ENCODE measurements around the gene POLA1. TPM values are rescaled to one million over a fixed set of nuclear protein-coding genes. Genes with fewer than 3 reads are reported as not detected.

POLA1 gene
- total and polyA plus RNA-seq, 11 donors = 1.9 to 8.1 (median 6.5) TPM

GRCh38 chrX:24768556-24768955 is 74.8 kb downstream of the POLA1 start:
- ATAC-seq = no peak
- H3K27me3 ChIP-seq = no peaks in the 10 kb centered on the region
- peaks cover 0 to 17% (median 6%) of the 10 kb centered on the region in 9 donors for H3K36me3 ChIP-seq
- intact Hi-C loops (cut with DNase I) = no loop called here
- no peak overlapping the region for H3K4me3 ChIP-seq
- 76 to 94% (median 87%) methylated on average over 5 of the region's 5 CpGs for WGBS, 4 donors
- H3K9me3 ChIP-seq = no peaks in the 10 kb centered on the region
- TF ChIP-seq POLR2A (IDR thresholded peaks at IDR 0.05) (no peak), CTCF (IDR thresholded peaks at IDR 0.05) (no peak)
- H3K27ac ChIP-seq = no peak overlapping the region
- no peaks in the 10 kb centered on the region for H3K4me1 ChIP-seq
- no peak for DNase-seq

- DNase-seq = no peak
- intact Hi-C loops (cut with DNase I) = no loop called here
- no peak overlapping the region for H3K27ac ChIP-seq
- TF ChIP-seq CTCF (IDR thresholded peaks at IDR 0.05) = no peak
- no peak for TF ChIP-seq POLR2A (IDR thresholded peaks at IDR 0.05)
- H3K4me3 ChIP-seq = no peak overlapping the region
- H3K9me3 ChIP-seq = no peaks in the 10 kb centered on the region
- no peaks in the 10 kb centered on the region for H3K27me3 ChIP-seq
- peaks cover 0 to 9% (median 0%) of the 10 kb centered on the region in 9 donors for H3K36me3 ChIP-seq
- H3K4me1 ChIP-seq = no peaks in the 10 kb centered on the region
- ATAC-seq = no peak
- 52 to 77% (median 63%) methylated on average over 2 of the region's 2 CpGs for WGBS, 4 donors
Observed at GRCh38 chrX:24774650-24775049, 80.9 kb downstream of the POLA1 start.

GRCh38 chrX:24775891-24776290 is 82.2 kb downstream of the POLA1 start:
- WGBS, 4 donors = 72 to 97% (median 88%) methylated on average over 2 of the region's 2 CpGs
- no peak overlapping the region for H3K4me3 ChIP-seq
- no peak overlapping the region for H3K27ac ChIP-seq
- no peak for DNase-seq
- no peaks in the 10 kb centered on the region for H3K4me1 ChIP-seq
- intact Hi-C loops (cut with DNase I) = no loop called here
- ATAC-seq = no peak
- peaks cover 0 to 6% (median 0%) of the 10 kb centered on the region in 9 donors for H3K36me3 ChIP-seq
- TF ChIP-seq POLR2A (IDR thresholded peaks at IDR 0.05) (no peak), CTCF (IDR thresholded peaks at IDR 0.05) (no peak)
- no peaks in the 10 kb centered on the region for H3K27me3 ChIP-seq
- H3K9me3 ChIP-seq = no peaks in the 10 kb centered on the region

- Histone ChIP-seq H3K27me3 (no peaks in the 10 kb centered on the region), H3K9me3 (no peaks in the 10 kb centered on the region), H3K36me3 (peaks cover 0 to 4% (median 0%) of the 10 kb centered on the region in 9 donors), H3K27ac (no peak overlapping the region), H3K4me3 (no peak overlapping the region), H3K4me1 (no peaks in the 10 kb centered on the region)
- DNase-seq (no peak), ATAC-seq (no peak)
- no peak for TF ChIP-seq CTCF (IDR thresholded peaks at IDR 0.05)
- no peak for TF ChIP-seq POLR2A (IDR thresholded peaks at IDR 0.05)
- WGBS, 4 donors = 86 to 94% (median 91%) methylated on average over 1 of the region's 1 CpG
- intact Hi-C loops (cut with DNase I) = no loop called here
Observed at GRCh38 chrX:24777660-24778059, 83.9 kb downstream of the POLA1 start.

Data from heart left ventricle (tissue), 16 donors.